ENCODE measurements around the gene VCL.
"Not testable (repeated sequence)": the region's sequence is repeated elsewhere in the genome, so short reads cannot be mapped to it uniquely, and the experiment has no call there.

Gene VCL

DNA sequence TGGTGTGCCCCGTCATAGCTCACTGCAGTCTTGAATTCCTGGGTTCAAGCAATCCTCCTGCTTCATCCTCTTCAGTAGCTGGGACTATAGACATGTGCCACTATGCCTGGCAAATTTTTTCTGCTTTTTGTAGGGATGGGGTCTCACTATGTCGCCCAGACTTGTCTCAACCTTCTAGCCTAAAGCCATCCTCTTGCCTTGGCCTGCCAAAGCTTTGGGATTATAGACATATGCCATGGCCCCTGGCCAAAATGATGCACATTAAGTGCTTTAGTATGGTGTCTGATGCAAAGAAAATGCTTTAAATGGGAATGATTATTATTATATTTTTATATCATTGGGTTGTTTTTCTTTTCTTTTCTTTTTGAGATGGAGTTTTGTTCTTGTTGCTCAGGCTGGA lies 33.2 kb upstream of the VCL start:
- Histone ChIP-seq H3K4me3 (ENCODE audit: insufficient read depth, low read length, poor library complexity, severe bottlenecking) (no peak overlapping the region), H2AFZ (ENCODE audit: low read depth, low read length, severe bottlenecking) (no peak overlapping the region), H3K27ac (ENCODE audit: low read depth, low read length) (no peak overlapping the region), H3F3A (ENCODE audit: insufficient read depth) (peaks cover 4% of the 10 kb centered on the region; the same call in 1 of the 2 replicates), H3K9ac (ENCODE audit: low read length) (no peak overlapping the region), H3K4me2 (ENCODE audit: low read depth, low read length, poor library complexity, severe bottlenecking) (no peak overlapping the region), H4K20me1 (ENCODE audit: low read depth, low read length) (no peaks in the 10 kb centered on the region), H3K79me2 (ENCODE audit: insufficient read depth, low read length) (no peaks in the 10 kb centered on the region), H3K9me2 (replicated peaks; ENCODE audit: insufficient read depth, low read length) (no peaks in the 10 kb centered on the region), H3K27me3 (ENCODE audit: low read length) (no peaks in the 10 kb centered on the region), H3K36me3 (ENCODE audit: low read length) (no peaks in the 10 kb centered on the region), H3K9me3 (ENCODE audit: insufficient read depth, low read length) (no peaks in the 10 kb centered on the region)
- no peak for TF ChIP-seq EZH2phosphoT487 (conservative IDR thresholded peaks at IDR 0.05; ENCODE audit: low read length)
- TF ChIP-seq, protein P1, sequence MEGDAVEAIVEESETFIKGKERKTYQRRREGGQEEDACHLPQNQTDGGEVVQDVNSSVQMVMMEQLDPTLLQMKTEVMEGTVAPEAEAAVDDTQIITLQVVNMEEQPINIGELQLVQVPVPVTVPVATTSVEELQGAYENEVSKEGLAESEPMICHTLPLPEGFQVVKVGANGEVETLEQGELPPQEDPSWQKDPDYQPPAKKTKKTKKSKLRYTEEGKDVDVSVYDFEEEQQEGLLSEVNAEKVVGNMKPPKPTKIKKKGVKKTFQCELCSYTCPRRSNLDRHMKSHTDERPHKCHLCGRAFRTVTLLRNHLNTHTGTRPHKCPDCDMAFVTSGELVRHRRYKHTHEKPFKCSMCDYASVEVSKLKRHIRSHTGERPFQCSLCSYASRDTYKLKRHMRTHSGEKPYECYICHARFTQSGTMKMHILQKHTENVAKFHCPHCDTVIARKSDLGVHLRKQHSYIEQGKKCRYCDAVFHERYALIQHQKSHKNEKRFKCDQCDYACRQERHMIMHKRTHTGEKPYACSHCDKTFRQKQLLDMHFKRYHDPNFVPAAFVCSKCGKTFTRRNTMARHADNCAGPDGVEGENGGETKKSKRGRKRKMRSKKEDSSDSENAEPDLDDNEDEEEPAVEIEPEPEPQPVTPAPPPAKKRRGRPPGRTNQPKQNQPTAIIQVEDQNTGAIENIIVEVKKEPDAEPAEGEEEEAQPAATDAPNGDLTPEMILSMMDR (IDR thresholded peaks at IDR 0.05; ENCODE audit: insufficient read depth, low read length, poor library complexity, severe bottlenecking) = no peak

DNA sequence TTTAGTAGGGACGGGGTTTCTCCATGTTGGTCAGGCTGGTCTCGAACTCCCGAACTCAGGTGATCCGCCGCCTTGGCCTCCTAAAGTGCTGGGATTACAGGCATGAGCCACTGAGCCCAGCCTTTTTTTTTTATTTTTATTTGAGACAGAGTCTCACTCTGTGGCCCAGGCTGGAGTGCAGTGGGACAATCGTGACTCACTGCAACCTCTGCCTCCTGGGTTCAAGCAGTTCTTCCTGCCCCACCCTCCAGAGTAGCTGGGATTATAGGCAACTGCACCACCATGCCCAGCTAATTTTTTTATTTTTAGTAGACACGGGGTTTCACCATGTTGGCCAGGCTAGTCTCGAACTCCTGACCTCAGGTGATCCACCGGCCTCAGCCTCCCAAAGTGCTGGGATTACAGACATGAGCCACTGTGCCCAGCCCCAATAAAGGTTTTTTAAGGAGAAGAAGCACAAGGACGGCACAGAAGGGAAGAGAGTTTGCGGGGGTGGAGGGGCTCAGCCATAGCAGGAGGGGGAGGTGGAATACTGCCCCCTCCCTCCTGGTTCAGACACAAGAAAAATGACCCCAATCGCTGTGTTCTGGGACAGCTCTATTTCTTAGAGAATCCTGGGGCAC lies 32.5 kb upstream of the VCL start:
- H3K79me2 ChIP-seq (ENCODE audit: insufficient read depth, low read length); H3K4me2 ChIP-seq (ENCODE audit: low read depth, low read length, poor library complexity, severe bottlenecking); H3K36me3 ChIP-seq (ENCODE audit: low read length); H3K9me3 ChIP-seq (ENCODE audit: insufficient read depth, low read length); H3K27ac ChIP-seq (ENCODE audit: low read depth, low read length); H3F3A ChIP-seq (ENCODE audit: insufficient read depth); H3K4me3 ChIP-seq (ENCODE audit: insufficient read depth, low read length, poor library complexity, severe bottlenecking); H4K20me1 ChIP-seq (ENCODE audit: low read depth, low read length); H3K27me3 ChIP-seq (ENCODE audit: low read length); H3K9me2 ChIP-seq (replicated peaks; ENCODE audit: insufficient read depth, low read length); H2AFZ ChIP-seq (ENCODE audit: low read depth, low read length, severe bottlenecking); H3K9ac ChIP-seq (ENCODE audit: low read length): not testable (repeated sequence)

- TF ChIP-seq, protein P1 (IDR thresholded peaks at IDR 0.05; ENCODE audit: insufficient read depth, low read length, poor library complexity, severe bottlenecking) = no peak
- no peak for TF ChIP-seq EZH2phosphoT487 (conservative IDR thresholded peaks at IDR 0.05; ENCODE audit: low read length)
- no peak overlapping the region for H3K4me3 ChIP-seq (ENCODE audit: insufficient read depth, low read length, poor library complexity, severe bottlenecking)
Measured at GRCh38 chr10:73965890-73966768, 31.8 kb upstream of the VCL start.

DNA sequence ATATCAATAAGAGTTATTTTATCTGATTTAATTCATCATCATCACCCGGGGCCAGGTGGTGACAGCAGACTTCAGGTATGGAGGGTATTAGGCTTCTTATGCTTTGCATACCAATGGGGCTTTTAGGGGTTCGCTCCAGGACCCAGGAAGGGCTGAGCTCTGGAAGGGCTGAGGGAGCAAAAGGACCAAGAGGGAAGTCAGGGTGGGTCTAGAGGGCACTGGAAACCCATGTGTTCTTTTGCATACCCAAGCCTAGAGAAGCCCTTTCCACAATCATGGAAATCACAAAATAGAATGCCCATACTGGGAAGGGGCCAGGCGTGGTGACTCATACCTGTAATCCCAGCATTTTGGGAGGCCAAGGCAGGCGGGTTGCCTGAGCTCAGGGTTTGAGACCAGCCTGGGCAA lies 30.9 kb upstream of the VCL start:
- Histone ChIP-seq H3F3A (ENCODE audit: insufficient read depth) (no peaks in the 10 kb centered on the region), H3K27ac (ENCODE audit: low read depth, low read length) (no peak overlapping the region), H3K4me3 (ENCODE audit: insufficient read depth, low read length, poor library complexity, severe bottlenecking) (no peak overlapping the region), H3K9me3 (ENCODE audit: insufficient read depth, low read length) (no peaks in the 10 kb centered on the region), H3K9ac (ENCODE audit: low read length) (no peak overlapping the region), H3K36me3 (ENCODE audit: low read length) (no peaks in the 10 kb centered on the region), H3K9me2 (replicated peaks; ENCODE audit: insufficient read depth, low read length) (no peaks in the 10 kb centered on the region), H4K20me1 (ENCODE audit: low read depth, low read length) (no peaks in the 10 kb centered on the region), H3K27me3 (ENCODE audit: low read length) (no peaks in the 10 kb centered on the region), H2AFZ (ENCODE audit: low read depth, low read length, severe bottlenecking) (no peak overlapping the region), H3K4me2 (ENCODE audit: low read depth, low read length, poor library complexity, severe bottlenecking) (no peak overlapping the region), H3K79me2 (ENCODE audit: insufficient read depth, low read length) (no peaks in the 10 kb centered on the region)
- no peak for TF ChIP-seq EZH2phosphoT487 (conservative IDR thresholded peaks at IDR 0.05; ENCODE audit: low read length)
- TF ChIP-seq, protein P1 (IDR thresholded peaks at IDR 0.05; ENCODE audit: insufficient read depth, low read length, poor library complexity, severe bottlenecking) = no peak

More at GRCh38 chr10:73965890-73966768, 31.8 kb upstream of the VCL start:
- Histone ChIP-seq H3K27me3 (ENCODE audit: low read length) (no peaks in the 10 kb centered on the region), H4K20me1 (ENCODE audit: low read depth, low read length) (no peaks in the 10 kb centered on the region), H3K9me2 (replicated peaks; ENCODE audit: insufficient read depth, low read length) (no peaks in the 10 kb centered on the region), H3K27ac (ENCODE audit: low read depth, low read length) (no peak overlapping the region), H3K4me2 (ENCODE audit: low read depth, low read length, poor library complexity, severe bottlenecking) (no peak overlapping the region), H3K9ac (ENCODE audit: low read length) (no peak overlapping the region), H2AFZ (ENCODE audit: low read depth, low read length, severe bottlenecking) (no peak overlapping the region), H3K36me3 (ENCODE audit: low read length) (no peaks in the 10 kb centered on the region), H3K9me3 (ENCODE audit: insufficient read depth, low read length) (no peaks in the 10 kb centered on the region), H3F3A (ENCODE audit: insufficient read depth) (no peaks in the 10 kb centered on the region), H3K79me2 (ENCODE audit: insufficient read depth, low read length) (no peaks in the 10 kb centered on the region)
